Embryonic facial prominence (tissue), 1 donor: ENCODE measurements around the gene MAST4.
"Not testable (repeated sequence)": the region's sequence is repeated elsewhere in the genome, so short reads cannot be mapped to it uniquely, and the experiment has no call there.

Experiments
- DNase-seq: peaks from one replicate; pipeline ENCODE4 v3.0.0-alpha.2; 2016; ENCODE audit errors: extremely low spot score

Gene MAST4

GRCh38 chr5:66808663-66809062 lies 212.5 kb downstream of the MAST4 start:
- DNase-seq, result no peak

- no peak for DNase-seq
Measured at GRCh38 chr5:66810151-66810550, 214.0 kb downstream of the MAST4 start.

GRCh38 chr5:66810848-66811261 lies 214.7 kb downstream of the MAST4 start:
- DNase-seq, result no peak

GRCh38 chr5:66812291-66812690 lies 216.1 kb downstream of the MAST4 start:
- no peak for DNase-seq

- DNase-seq, result peak; percentile 20
Measured at GRCh38 chr5:66813306-66813705, 217.1 kb downstream of the MAST4 start.

- DNase-seq, result no peak
Measured at GRCh38 chr5:66814146-66814991, 218.2 kb downstream of the MAST4 start.

- no peak for DNase-seq
Measured at GRCh38 chr5:66818304-66818934, 222.2 kb downstream of the MAST4 start.

GRCh38 chr5:66818935-66819328 lies 222.7 kb downstream of the MAST4 start:
- DNase-seq, result no peak

GRCh38 chr5:66820630-66821207 lies 224.5 kb downstream of the MAST4 start:
- no peak for DNase-seq

- no peak for DNase-seq
Measured at GRCh38 chr5:66821688-66822429, 225.7 kb downstream of the MAST4 start.

GRCh38 chr5:66822906-66823305 lies 226.7 kb downstream of the MAST4 start:
- not testable (repeated sequence) for DNase-seq

GRCh38 chr5:66824476-66824875 lies 228.3 kb downstream of the MAST4 start:
- no peak for DNase-seq

GRCh38 chr5:66826263-66826662 lies 230.1 kb downstream of the MAST4 start:
- no peak for DNase-seq

GRCh38 chr5:66826696-66827095 lies 230.5 kb downstream of the MAST4 start:
- DNase-seq, result no peak

GRCh38 chr5:66828046-66828547 lies 231.9 kb downstream of the MAST4 start:
- no peak for DNase-seq

GRCh38 chr5:66828548-66829357 lies 232.6 kb downstream of the MAST4 start:
- DNase-seq, result peak; percentile 72

- DNase-seq, result peak; percentile 18
Measured at GRCh38 chr5:66829358-66829674, 233.1 kb downstream of the MAST4 start.

- no peak for DNase-seq
Measured at GRCh38 chr5:66829826-66830225, 233.6 kb downstream of the MAST4 start.

- no peak for DNase-seq
Measured at GRCh38 chr5:66830636-66831035, 234.4 kb downstream of the MAST4 start.

GRCh38 chr5:66839636-66840185 lies 243.5 kb downstream of the MAST4 start:
- DNase-seq, result no peak

- no peak for DNase-seq
Measured at GRCh38 chr5:66840511-66841013, 244.4 kb downstream of the MAST4 start.
